ENCODE data around the gene TLE1.
"Not testable (repeated sequence)": the region's sequence is repeated elsewhere in the genome, so short reads cannot be mapped to it uniquely, and the experiment has no call there.

The TLE1 gene

DNA sequence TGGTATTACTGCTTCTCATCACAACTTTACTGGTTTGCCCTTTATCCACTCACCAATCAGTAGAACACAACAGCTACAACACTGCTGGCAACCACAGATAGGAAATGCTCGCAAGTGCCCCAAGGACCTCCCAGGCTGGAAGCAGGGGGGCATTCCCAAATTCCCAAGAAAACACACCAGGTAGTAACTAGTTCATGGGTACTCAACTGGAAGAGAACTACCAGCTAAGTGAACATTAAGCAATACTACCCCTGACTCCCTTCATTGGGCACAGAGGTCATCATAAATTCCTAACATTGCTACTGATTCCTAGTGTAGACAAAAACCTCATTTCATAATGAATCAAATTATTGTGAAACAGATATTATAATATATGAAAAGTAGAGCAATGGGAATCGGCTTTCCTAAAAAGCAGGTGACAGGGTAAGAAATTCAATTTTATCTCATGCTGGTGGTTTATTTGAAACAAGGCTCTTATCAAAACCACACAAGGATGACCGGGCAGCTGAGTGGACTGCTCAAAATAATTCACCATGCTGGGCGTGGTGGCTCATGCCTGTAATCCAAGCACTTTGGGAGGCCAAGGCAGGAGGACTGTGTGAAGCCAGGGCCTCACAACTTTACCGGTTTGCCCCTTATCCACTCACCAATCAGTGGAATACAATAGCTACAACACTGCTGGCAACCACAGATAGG is 81.6 kb downstream of the TLE1 start:
- TF ChIP-seq, protein P1, sequence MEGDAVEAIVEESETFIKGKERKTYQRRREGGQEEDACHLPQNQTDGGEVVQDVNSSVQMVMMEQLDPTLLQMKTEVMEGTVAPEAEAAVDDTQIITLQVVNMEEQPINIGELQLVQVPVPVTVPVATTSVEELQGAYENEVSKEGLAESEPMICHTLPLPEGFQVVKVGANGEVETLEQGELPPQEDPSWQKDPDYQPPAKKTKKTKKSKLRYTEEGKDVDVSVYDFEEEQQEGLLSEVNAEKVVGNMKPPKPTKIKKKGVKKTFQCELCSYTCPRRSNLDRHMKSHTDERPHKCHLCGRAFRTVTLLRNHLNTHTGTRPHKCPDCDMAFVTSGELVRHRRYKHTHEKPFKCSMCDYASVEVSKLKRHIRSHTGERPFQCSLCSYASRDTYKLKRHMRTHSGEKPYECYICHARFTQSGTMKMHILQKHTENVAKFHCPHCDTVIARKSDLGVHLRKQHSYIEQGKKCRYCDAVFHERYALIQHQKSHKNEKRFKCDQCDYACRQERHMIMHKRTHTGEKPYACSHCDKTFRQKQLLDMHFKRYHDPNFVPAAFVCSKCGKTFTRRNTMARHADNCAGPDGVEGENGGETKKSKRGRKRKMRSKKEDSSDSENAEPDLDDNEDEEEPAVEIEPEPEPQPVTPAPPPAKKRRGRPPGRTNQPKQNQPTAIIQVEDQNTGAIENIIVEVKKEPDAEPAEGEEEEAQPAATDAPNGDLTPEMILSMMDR (IDR thresholded peaks at IDR 0.05; ENCODE audit: insufficient read depth, low read length), result no peak
- TF ChIP-seq SPI1 (IDR thresholded peaks at IDR 0.05; ENCODE audit: borderline replicate concordance, low read depth), result no peak
- no peak for TF ChIP-seq POLR2AphosphoS5 (IDR thresholded peaks at IDR 0.05; ENCODE audit: low read depth)
- no peak for TF ChIP-seq GABPA (IDR thresholded peaks at IDR 0.05; ENCODE audit: low read depth)
- TF ChIP-seq, protein P2, sequence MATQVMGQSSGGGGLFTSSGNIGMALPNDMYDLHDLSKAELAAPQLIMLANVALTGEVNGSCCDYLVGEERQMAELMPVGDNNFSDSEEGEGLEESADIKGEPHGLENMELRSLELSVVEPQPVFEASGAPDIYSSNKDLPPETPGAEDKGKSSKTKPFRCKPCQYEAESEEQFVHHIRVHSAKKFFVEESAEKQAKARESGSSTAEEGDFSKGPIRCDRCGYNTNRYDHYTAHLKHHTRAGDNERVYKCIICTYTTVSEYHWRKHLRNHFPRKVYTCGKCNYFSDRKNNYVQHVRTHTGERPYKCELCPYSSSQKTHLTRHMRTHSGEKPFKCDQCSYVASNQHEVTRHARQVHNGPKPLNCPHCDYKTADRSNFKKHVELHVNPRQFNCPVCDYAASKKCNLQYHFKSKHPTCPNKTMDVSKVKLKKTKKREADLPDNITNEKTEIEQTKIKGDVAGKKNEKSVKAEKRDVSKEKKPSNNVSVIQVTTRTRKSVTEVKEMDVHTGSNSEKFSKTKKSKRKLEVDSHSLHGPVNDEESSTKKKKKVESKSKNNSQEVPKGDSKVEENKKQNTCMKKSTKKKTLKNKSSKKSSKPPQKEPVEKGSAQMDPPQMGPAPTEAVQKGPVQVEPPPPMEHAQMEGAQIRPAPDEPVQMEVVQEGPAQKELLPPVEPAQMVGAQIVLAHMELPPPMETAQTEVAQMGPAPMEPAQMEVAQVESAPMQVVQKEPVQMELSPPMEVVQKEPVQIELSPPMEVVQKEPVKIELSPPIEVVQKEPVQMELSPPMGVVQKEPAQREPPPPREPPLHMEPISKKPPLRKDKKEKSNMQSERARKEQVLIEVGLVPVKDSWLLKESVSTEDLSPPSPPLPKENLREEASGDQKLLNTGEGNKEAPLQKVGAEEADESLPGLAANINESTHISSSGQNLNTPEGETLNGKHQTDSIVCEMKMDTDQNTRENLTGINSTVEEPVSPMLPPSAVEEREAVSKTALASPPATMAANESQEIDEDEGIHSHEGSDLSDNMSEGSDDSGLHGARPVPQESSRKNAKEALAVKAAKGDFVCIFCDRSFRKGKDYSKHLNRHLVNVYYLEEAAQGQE (IDR thresholded peaks at IDR 0.05; ENCODE audit: insufficient replicate concordance, low read depth), result no peak
- no peak overlapping the region for H3K4me3 ChIP-seq (replicated peaks; ENCODE audit: insufficient read depth, low read length)
- no peak overlapping the region for H3K27ac ChIP-seq (replicated peaks)
- H3K27me3 ChIP-seq (ENCODE audit: insufficient read depth, poor library complexity, severe bottlenecking), result no peaks in the 10 kb centered on the region
- no peak for DNase-seq (ENCODE audit: low read depth in 1 of 2, low spot score in 1 of 2)

DNA sequence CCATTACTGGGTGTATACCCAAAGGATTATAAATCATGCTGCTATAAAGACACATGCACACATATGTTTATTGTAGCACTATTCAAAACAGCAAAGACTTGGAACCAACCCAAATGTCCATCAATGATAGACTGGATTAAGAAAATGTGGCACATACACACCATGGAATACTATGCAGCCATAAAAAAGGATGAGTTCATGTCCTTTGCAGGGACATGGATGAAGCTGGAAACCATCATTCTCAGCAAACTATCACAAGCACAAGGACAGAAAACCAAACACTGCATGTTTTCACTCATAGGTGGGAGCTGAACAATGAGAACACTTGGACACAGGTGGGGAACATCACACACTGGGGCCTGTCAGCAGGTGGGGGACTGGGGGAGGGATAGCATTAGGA is 83.1 kb downstream of the TLE1 start:
- not testable (repeated sequence) for H3K27ac ChIP-seq (replicated peaks); H3K4me3 ChIP-seq (replicated peaks; ENCODE audit: insufficient read depth, low read length); DNase-seq (ENCODE audit: low read depth in 1 of 2, low spot score in 1 of 2); H3K27me3 ChIP-seq (ENCODE audit: insufficient read depth, poor library complexity, severe bottlenecking)

DNA sequence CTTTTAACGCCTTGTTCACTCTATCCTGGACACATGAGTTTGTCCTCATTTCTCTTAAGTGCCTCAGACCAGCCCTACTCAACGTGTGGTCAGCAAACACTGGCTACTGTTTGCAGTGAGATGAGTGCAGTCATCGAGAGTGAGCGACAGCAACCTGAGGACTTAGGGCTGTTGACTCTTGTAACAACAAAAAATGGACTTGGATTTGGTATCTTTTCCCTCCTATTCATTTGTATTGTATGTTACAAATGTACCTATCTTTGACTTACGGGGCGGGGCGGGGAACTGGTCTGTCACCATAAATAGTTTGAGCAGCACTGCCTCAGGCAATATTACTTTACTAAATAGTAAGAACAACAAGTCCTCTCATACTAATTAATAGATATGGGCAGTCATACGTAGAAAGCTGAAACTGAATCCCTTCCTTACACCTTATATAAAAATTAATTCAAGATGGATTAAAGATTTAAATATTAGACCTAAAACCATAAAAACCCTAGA is 84.1 kb downstream of the TLE1 start:
- H3K27me3 ChIP-seq (ENCODE audit: insufficient read depth, poor library complexity, severe bottlenecking), result no peaks in the 10 kb centered on the region
- H3K27ac ChIP-seq (replicated peaks), result no peak overlapping the region
- DNase-seq (ENCODE audit: low read depth in 1 of 2, low spot score in 1 of 2), result no peak
- no peak overlapping the region for H3K4me3 ChIP-seq (replicated peaks; ENCODE audit: insufficient read depth, low read length)
- TF ChIP-seq, protein P1 (IDR thresholded peaks at IDR 0.05; ENCODE audit: insufficient read depth, low read length), result no peak
- TF ChIP-seq SPI1 (IDR thresholded peaks at IDR 0.05; ENCODE audit: borderline replicate concordance, low read depth) (no peak), POLR2AphosphoS5 (IDR thresholded peaks at IDR 0.05; ENCODE audit: low read depth) (no peak), GABPA (IDR thresholded peaks at IDR 0.05; ENCODE audit: low read depth) (no peak)
- TF ChIP-seq, protein P2 (IDR thresholded peaks at IDR 0.05; ENCODE audit: insufficient replicate concordance, low read depth), result no peak

DNA sequence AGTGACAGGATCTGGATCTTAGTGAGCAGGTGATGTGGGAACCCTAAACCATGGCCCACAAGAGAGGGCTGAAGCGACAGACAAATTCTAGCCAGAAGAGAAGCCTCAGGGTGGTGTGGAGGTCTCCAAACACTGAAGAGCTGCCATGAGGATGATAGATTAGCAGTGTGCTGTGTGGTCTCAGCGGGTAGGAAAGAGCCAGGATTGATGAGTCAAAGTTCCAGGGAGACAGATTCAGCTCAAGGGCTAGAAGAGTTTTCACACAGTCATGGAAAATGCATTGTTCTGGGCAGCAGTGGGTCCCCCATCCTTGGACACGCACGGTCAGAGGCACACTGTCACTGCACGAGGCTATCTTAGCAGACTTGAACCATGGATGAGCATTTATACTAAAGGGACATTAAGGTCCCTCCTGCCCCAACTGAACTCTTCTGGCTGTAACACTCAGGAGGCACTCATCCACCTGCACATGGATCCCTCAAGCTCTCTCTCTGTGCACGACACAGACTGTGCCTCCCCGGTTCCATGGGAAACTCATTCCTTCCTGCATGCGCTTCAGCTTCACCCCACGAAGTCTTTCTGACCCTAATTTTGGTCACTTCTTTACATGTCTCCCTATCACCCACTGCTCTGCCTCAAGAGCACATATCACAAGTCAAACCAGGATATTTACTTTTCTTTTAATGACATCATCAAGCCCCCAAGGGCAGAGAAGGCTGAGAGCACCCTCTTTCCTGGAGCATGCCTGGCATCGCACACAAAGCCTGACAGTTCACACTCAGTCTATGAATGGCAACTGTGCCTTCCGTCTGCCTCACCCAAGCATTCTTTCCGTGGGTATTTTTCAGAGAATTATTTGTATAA is 84.8 kb downstream of the TLE1 start:
- Histone ChIP-seq H3K4me3 (replicated peaks; ENCODE audit: insufficient read depth, low read length) (no peak overlapping the region), H3K27me3 (ENCODE audit: insufficient read depth, poor library complexity, severe bottlenecking) (no peaks in the 10 kb centered on the region), H3K27ac (replicated peaks) (no peak overlapping the region)
- TF ChIP-seq POLR2AphosphoS5 (IDR thresholded peaks at IDR 0.05; ENCODE audit: low read depth), result no peak
- TF ChIP-seq GABPA (IDR thresholded peaks at IDR 0.05; ENCODE audit: low read depth), result no peak
- TF ChIP-seq, protein P1 (IDR thresholded peaks at IDR 0.05; ENCODE audit: insufficient read depth, low read length), result no peak
- TF ChIP-seq SPI1 (IDR thresholded peaks at IDR 0.05; ENCODE audit: borderline replicate concordance, low read depth), result no peak
- TF ChIP-seq, protein P2 (IDR thresholded peaks at IDR 0.05; ENCODE audit: insufficient replicate concordance, low read depth), result no peak
- no peak for DNase-seq (ENCODE audit: low read depth in 1 of 2, low spot score in 1 of 2)
